HK-2 (cell line): ENCODE measurements around the gene SLFN13.
"Not testable (repeated sequence)": the region's sequence is repeated elsewhere in the genome, so short reads cannot be mapped to it uniquely, and the experiment has no call there.

Source experiments
- DNase-seq: peaks from one replicate; pipeline ENCODE4 v3.0.0-alpha.2; 2018; ENCODE audit not compliant: unreplicated experiment

SLFN13 gene

DNA sequence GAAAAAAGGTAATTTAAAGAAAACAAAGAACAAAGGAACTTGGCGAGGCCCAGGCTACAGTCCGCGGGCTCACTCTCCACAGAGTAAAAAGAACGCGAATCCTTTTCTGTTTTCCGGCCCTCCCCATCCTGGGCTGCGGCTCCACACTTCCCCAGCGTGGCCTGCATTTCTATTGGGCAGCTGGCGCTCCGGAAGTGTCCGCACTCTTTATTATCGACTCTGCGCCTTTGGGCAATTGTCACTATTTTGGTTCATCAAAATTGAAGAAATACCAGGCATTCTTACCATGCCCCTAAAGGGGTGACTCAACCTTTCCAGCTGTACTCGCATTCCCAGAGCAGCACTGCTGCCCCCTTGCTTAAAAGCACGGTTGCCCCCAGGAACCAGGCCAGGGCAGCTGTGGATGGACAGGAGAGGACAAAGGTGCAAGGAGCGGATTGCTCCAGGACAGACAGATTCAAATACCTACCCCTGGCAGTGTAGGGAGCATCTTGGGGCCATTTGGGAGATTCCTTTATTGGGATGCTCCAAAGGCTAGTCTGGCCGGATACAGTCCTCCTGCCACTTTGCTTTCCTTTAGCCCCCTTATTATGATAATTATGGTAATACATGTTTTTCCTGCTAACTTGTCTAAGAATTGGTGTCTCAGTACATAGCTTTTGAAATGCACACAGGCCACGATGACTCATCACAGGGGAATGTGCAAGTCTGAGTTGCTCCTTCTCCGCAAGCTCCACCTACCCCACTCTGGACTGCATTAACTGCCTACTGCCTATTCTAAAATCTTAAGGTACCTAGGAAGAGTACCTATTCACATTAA, 15.3 kb downstream of the SLFN13 start:
- DNase-seq = peak; percentile 82

DNA sequence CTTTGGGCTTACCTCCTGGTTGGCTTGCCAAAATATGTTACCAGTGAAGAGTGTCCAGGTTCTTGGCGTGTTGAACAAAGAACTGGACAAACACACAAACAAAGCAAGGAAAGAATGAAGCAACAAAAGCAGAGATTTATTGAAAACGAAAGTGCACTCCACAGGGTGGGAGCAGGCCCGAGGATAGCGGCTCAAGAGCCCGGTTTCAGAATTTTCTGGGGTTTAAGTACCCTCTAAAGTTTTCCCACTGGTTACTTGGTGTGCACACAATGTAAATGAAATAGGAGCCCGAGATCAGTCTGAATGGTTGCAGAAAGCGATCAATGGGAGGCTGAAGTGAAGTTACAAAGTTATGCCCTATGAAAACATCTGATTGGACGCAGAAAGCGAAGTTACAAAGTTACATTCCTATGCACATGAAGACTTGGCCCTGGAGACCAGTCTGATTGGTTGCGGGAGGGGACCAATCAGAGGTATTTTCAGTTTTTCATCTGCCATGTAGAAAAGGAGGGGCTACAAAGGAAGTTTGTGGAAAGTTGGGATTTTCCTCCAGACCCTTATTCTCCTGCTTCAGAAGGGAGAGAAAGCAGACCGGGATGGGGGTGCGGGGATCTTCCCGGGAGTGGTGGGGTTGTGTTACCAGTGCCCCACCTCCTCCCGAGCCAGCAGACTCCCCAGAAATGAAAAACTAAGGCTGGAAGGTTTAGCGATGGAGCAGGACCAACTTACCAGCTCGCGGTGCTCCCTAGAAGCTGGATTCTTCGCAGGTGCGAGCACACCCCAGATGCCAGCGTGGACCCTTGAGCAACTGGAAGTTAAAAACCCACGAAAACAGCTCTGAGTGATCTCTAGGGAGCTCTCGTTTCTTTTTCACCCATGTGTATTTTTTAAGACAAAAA, 16.1 kb downstream of the SLFN13 start, which contains the start of gene SLFN12:
SLFN12 (minus strand) TSS at position 325 of the 899 bp plus-strand sequence. CDS start 9,472 bp downstream, outside the sequence.
- peak; percentile 57 for DNase-seq

DNA sequence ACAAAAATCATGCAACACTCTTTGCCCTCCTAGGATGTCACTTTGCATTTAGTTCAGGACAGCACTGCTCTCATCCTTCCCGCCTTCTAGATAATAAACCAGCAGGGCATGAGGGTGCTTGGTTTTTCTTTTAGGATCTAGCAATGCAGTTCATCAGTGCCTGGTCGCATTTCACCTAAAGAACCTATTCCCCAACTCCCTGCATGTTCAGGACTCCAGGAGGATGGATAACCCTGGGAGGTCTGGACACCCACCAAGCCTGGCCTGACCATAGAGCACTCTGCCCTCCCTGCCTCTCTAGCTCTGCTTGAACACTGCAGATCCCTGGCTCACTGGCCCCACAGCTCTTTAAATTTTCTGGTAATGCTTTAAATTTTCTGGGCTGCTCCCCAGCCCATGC, 18.9 kb downstream of the SLFN13 start:
- no peak for DNase-seq

DNA sequence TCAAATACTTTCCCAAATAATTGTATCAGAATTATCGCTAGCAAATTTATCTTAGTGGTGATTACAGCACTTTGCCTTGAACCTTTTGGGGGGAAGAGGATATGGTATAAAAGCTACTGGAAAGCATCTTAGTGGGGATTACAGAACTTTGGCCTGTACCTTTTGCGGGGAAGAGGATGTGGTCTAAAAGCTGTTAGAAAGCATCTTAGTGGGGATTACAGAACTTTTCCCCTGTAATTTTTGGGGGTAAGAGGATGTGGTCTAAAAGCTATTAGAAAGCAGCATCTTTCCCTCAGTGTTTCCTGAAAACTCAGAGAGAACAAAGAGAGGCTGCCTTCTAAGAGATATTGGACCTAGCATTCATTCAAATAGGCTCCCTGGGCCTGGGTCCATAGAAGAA, 20.3 kb downstream of the SLFN13 start:
- no peak for DNase-seq

DNA sequence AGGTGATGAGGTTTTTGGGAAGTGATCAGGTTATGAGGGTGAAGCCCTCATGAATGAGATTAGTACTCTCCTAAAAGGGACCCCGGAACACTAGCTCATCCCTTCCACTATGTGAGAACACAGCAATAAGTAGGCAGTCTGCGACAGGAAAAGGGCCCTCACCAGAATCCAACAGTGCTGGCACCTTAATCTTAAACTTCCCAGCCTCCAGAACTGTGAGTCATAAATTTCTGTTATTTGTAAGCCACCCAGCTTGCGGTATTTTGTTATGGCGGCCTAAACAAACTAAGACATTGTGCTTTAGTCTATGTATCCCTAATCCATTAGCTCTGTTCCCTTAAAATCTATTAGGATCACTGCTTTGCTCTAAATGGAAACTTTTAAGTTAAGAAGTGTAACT, 24.8 kb downstream of the SLFN13 start:
- no peak for DNase-seq

DNA sequence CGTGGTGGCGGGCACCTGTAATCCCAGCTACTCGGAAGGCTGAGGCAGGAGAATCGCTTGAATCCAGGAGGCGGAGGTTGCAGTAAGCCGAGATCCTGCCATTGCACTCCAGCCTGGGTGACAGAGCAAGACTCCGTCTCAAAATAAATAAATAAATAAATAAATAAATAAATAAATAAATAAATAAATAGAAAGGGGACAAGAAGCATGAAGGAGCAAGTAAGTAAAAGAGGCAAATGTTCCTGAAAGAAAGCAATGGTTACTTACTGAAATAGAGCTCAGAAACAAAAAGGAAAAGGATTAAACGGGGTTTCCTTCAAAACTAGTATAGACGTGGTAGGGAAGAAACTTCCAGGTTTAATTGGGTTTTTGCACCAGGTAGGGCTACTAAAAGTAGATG, 27.5 kb downstream of the SLFN13 start:
- DNase-seq = not testable (repeated sequence)

DNA sequence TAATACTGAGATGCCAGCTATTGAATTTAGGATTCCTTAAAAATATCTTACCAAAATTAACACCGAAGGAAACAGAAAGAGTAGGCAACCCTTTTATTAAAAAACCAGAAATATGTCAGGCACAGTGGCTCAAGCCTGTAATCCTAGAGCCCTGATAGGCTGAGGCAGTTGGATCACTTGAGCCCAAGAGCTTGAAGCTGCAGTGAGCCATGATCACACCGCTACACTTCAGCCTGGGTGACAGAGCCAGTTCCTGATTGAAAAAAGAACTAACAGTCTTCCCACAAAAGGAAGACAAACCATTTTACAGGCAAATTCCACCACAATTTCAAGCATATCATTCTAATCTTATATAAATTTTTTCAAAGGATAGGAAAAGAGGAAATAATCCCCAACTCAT, 31.9 kb downstream of the SLFN13 start:
- no peak for DNase-seq

DNA sequence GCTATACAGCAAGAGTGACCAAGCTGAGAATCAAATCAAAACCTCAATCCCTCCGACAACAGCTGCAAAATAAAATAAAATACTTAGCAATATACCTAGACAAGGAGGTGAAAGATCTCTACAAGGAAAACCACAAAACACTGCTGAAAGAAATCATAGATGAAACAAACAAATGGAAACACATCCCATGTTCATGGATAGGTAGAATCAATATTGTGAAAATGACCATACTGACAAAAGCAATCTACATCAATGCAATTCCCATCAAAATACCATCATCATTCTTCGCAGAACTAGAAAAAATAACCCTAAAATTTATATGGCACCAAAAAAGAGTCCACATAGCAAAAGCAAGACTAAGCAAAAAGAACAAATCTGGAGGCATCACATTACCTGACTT, 33.9 kb downstream of the SLFN13 start:
- not testable (repeated sequence) for DNase-seq

DNA sequence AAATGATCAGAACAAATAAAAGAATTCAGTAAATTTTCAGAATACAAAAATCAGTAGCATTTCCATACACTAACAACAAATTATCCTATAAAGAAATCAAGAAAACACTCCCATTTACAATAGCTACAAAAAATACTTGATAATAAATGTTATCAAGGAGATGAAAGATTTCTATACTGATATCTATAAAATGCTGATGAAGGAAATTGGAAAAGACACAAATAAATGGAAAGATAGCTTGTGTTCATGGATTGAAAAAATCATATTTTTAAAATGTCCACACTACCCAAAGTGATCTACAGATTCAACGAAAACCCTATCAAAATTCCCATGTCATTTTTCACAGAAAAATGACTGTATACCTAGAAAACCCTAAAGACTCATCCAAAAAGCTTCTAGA, 34.3 kb downstream of the SLFN13 start:
- no peak for DNase-seq

DNA sequence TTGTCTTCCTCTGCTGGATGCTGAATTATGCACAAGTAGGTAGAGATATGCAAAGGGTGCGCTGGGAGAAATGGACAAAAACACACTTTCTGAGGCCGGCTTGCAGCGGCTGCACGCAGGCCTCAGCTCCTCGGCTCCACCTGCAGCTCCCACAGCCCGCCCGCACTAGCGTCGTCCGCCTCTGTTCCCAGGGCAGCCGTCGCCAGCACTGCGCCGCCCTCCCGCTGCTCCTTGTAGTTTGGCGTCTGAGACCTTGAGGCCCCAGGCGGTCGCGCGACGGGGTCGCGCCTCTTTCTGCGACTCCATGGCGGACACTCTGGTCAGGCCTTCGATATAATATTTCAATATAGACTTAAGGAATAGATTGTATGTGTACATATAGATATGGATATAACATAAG, 41.0 kb downstream of the SLFN13 start:
- DNase-seq = no peak

DNA sequence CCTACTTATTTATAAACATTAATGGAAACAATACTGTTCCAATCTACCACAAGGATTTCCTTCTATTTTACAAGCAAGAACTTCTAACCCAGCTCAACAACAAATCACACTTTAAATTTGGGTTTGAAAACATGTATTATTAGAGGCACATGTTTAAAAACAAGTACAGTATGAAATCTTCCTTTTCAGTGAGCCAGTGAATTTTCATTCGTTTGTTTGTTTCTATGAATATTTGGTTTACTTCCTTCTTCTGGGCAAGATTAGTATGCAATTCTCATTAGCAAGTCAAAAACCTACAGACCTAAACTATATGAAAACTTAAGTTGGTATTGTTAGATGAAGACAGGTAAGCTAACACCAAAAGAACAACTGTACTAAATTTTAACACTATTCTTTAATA, 42.0 kb downstream of the SLFN13 start:
- no peak for DNase-seq

DNA sequence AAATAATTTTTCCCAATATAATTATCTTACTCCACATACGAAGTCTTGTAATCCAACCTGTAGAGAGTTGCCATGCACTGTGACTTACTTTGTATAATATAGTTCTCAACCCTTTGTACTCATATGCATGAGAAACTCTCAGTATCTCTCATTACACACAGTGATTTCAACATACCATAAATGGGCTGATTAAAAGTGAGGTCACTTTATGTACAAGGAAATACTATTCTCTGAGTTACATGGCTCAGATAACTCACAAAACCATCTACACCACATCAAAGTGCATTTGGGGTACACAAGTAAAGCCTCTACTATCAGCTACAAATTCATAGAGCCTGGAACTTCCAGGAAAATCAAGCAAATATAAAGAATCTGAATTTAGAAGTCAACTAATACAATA, 44.2 kb downstream of the SLFN13 start:
- no peak for DNase-seq

DNA sequence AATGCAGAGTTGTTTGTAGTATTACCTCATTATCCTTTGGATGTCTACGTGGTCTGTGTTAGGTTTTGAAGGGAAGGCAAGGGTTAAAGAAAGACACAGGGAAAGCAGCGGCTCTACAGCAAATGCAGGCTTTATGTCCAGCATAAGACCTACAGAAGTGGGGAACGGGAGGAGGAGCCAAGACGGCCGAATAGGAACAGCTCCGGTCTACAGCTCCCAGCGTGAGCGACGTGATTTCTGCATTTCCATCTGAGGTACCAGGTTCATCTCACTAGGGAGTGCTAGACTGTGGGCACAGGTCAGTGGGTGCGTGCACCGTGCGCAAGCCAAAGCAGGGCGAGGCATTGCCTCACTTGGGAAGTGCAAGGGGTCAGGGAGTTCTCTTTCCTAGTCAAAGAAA, 54.8 kb downstream of the SLFN13 start:
- not testable (repeated sequence) for DNase-seq

DNA sequence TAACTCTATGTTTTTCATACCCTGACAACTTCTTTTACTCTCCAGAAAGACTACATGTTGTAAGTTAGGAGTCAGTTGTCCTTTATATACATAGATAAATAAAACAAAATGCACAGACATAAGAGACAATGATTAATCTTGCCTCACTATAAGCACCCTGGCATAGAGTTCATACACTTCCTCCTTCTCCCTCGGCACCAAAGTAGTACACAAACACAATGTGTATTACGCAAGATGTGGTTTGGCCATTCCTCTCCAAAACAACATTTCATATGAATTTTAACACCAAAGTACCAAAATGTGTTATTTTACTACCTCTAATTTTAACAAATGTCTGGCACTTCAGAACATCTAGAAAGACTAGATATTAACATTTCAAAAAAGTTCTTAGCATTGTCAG, 57.9 kb downstream of the SLFN13 start:
- DNase-seq = no peak

DNA sequence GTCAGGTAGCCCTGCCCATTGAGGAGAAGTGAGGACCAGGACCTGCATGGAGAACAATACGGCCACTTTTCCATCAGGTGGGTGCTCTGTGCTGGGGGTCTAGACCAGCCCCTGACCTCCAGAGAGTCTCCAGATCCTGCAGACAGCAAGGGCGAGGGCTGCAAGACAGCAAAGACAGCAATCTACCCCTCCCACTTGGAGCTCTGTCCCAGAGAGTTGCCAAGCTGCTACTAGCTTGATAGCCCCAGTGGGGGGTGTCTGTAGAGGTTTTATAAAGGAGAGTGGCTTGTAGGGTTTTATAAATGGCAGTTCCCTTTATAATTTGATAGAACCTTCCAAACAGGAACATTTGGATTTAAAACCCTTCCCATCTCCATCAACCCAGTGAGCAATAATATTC, 58.4 kb downstream of the SLFN13 start:
- DNase-seq = no peak

DNA sequence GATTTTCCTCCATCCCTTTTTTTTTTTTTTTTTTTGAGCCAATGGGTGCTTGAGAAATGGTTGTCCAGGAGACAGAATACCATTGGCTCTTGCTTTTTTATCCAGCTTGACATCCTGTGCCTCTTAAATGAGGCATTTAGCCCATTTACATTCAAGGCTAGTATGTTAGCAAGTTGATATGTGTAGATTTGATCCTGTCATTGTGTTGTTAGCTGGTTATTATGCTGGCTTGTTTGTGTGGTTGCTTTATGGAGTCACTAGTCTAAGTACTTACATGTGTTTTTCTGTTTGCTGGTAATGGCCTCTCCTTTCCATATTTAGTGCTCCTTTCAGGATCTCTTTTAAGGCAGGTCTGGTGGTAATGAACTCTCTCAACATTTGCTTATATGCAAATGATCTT, 61.1 kb downstream of the SLFN13 start:
- DNase-seq = no peak
